Type B pancreatic cell (in vitro differentiated cells): Measurements from ENCODE around the gene PLCB1. TPM values are rescaled to one million over a fixed set of nuclear protein-coding genes. Genes with fewer than 3 reads are reported as not detected.

ENCODE experiments used
- DNase-seq: peaks from one replicate; pipeline ENCODE4 v3.0.0; 2021; ENCODE audit warnings: mixed read lengths; ENCODE audit not compliant: unreplicated experiment; ENCODE audit errors: extremely low spot score
- H3K27ac Mint-ChIP-seq: 2 replicates; pipeline ENCODE4 v1.8.0; 2021; ENCODE audit warnings: mild to moderate bottlenecking, mixed read lengths
- H3K27me3 Mint-ChIP-seq: 2 replicates; pipeline ENCODE4 v1.8.0; 2021; ENCODE audit warnings: mixed read lengths
- H3K36me3 Mint-ChIP-seq: 2 replicates; pipeline ENCODE4 v1.8.0; 2021; ENCODE audit warnings: mixed read lengths
- H3K4me1 Mint-ChIP-seq: one replicate; pipeline ENCODE4 v1.8.0; 2021; ENCODE audit warnings: mixed read lengths; ENCODE audit not compliant: unreplicated experiment
- H3K4me3 Mint-ChIP-seq: 2 replicates; pipeline ENCODE4 v1.8.0; 2021; ENCODE audit warnings: mild to moderate bottlenecking, mixed read lengths
- H3K9me3 Mint-ChIP-seq: 2 replicates; pipeline ENCODE4 v1.8.0; 2021; ENCODE audit warnings: mixed read lengths
- total RNA-seq: library from RNA; stranded (reverse); gene quantifications from 2 replicates; pipeline ENCODE4 v1.2.1, GENCODE V29; 2021; ENCODE audit warnings: low replicate concordance
- TF ChIP-seq, protein P1 (sequence below): fragments of 200-600 bp; sonication (generic); conservative IDR thresholded peaks from 2 replicates; pipeline ENCODE4 v1.5.0; 2021; ENCODE audit warnings: antibody characterized with exemption, mild to moderate bottlenecking

PLCB1 gene
- total RNA-seq, 1 donor from 2014 or later = 17.9 TPM

DNA sequence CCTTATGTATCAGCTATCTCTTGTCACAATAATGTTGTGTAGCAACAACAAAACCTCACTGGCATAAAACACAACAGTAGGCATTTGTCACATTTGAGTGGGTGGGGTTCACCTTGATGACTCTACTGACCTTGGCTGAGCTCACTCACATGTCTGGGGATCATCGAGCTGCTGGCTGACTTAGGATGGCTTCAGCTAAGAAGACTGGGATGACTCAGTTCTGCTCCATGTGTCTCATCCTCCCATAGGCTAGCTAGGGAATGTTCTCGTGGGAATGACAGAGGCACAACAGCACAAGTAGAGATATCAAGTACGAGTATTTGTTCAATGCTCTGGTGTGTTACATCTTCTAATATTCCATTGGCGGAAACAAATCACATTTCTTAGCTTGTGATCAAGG is 167.9 kb downstream of the PLCB1 start:
- no peak overlapping the region for H3K4me3 Mint-ChIP-seq
- no peaks in the 10 kb centered on the region for H3K27me3 Mint-ChIP-seq
- no peak overlapping the region for H3K27ac Mint-ChIP-seq
- TF ChIP-seq, protein P1, sequence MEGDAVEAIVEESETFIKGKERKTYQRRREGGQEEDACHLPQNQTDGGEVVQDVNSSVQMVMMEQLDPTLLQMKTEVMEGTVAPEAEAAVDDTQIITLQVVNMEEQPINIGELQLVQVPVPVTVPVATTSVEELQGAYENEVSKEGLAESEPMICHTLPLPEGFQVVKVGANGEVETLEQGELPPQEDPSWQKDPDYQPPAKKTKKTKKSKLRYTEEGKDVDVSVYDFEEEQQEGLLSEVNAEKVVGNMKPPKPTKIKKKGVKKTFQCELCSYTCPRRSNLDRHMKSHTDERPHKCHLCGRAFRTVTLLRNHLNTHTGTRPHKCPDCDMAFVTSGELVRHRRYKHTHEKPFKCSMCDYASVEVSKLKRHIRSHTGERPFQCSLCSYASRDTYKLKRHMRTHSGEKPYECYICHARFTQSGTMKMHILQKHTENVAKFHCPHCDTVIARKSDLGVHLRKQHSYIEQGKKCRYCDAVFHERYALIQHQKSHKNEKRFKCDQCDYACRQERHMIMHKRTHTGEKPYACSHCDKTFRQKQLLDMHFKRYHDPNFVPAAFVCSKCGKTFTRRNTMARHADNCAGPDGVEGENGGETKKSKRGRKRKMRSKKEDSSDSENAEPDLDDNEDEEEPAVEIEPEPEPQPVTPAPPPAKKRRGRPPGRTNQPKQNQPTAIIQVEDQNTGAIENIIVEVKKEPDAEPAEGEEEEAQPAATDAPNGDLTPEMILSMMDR = no peak
- H3K36me3 Mint-ChIP-seq = no peaks in the 10 kb centered on the region
- no peak for DNase-seq
- peaks cover 6% of the 10 kb centered on the region for H3K9me3 Mint-ChIP-seq
- H3K4me1 Mint-ChIP-seq = peaks cover 17% of the 10 kb centered on the region

DNA sequence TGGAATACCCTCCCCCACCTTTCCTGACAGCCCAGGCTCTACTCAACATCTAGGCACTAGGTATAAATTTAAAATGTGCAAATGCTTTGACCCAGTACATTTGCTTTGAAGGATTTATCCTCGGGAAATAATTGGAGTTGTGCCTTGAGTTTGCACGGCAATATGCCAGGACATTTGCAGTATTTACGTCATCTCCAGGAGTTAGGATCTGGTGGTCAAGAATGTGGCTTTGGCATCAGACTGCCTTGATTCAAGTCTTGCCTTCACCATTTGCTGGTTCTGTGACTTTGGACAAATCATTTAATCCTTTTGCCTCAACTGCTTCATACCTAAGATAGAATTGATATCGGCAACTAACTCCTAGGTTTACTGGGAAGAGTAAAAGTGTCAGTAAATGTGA is 169.6 kb downstream of the PLCB1 start:
- Mint-ChIP-seq H3K4me1 (peaks cover 23% of the 10 kb centered on the region), H3K27me3 (no peaks in the 10 kb centered on the region), H3K4me3 (no peak overlapping the region), H3K9me3 (peaks cover 6% of the 10 kb centered on the region), H3K36me3 (no peaks in the 10 kb centered on the region), H3K27ac (no peak overlapping the region)
- TF ChIP-seq, protein P1 = no peak
- DNase-seq = no peak

- TF ChIP-seq, protein P1 = no peak
- H3K36me3 Mint-ChIP-seq = no peaks in the 10 kb centered on the region
- DNase-seq = no peak
- no peak overlapping the region for H3K27ac Mint-ChIP-seq
- no peaks in the 10 kb centered on the region for H3K27me3 Mint-ChIP-seq
- H3K9me3 Mint-ChIP-seq = peaks cover 6% of the 10 kb centered on the region
- peaks cover 28% of the 10 kb centered on the region for H3K4me1 Mint-ChIP-seq
- H3K4me3 Mint-ChIP-seq = no peak overlapping the region
These were observed 171.6 kb downstream of the PLCB1 start for GRCh38 chr20:8303651-8304050.

- no peaks in the 10 kb centered on the region for H3K27me3 Mint-ChIP-seq
- H3K36me3 Mint-ChIP-seq = no peaks in the 10 kb centered on the region
- TF ChIP-seq, protein P1 = no peak
- H3K9me3 Mint-ChIP-seq = peaks cover 6% of the 10 kb centered on the region
- DNase-seq = no peak
- H3K4me1 Mint-ChIP-seq = peaks cover 28% of the 10 kb centered on the region
- peak overlapping the region; percentile 0 for H3K27ac Mint-ChIP-seq
- no peak overlapping the region for H3K4me3 Mint-ChIP-seq
These were observed 172.2 kb downstream of the PLCB1 start for GRCh38 chr20:8304124-8304816.

DNA sequence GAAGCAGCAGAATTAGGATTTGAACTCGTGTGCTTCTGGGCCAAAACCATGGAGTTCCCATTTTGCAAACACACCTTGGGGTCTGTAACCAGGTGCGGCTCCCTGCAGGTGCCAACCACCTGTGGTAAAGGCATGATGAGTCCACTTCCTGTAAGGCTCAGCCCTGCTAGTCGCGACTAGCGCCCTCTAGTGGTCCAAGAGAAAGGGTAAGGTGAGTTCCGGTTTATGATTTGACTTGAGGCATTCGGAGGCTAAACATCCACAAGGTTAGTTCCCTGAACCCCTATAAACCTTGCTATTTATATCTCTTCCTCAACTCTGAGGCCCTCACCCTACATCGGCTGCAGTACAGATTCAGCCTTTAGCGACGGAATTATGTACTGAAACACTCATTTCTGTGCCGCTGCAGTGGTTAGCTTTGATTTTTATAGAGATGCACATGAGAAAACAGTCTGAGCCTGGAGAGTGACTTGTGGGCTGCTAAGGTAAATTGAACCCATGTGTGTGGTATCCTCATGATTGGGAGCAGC is 173.4 kb downstream of the PLCB1 start:
- Mint-ChIP-seq H3K36me3 (no peaks in the 10 kb centered on the region), H3K4me3 (no peak overlapping the region), H3K4me1 (peaks cover 38% of the 10 kb centered on the region), H3K27ac (no peak overlapping the region), H3K27me3 (no peaks in the 10 kb centered on the region), H3K9me3 (no peaks in the 10 kb centered on the region)
- DNase-seq = no peak
- TF ChIP-seq, protein P1 = peak; percentile 79
